HepG2 (cell line): ENCODE data around the gene PASK.

ENCODE experiments used
- ATF1 ChIP-seq: IDR thresholded peaks from 2 replicates; pipeline ENCODE4 v1.6.1; 2016; ENCODE audit warnings: mild to moderate bottlenecking, control low read depth
- KDM5A ChIP-seq: fragments of 200-600 bp; sonication (generic); IDR thresholded peaks from 2 replicates; pipeline ENCODE4 v1.7.0; 2018; ENCODE audit warnings: antibody characterized with exemption, mild to moderate bottlenecking, low read length, borderline replicate concordance
- YY1 ChIP-seq: IDR thresholded peaks from 2 replicates; pipeline ENCODE4 v1.6.1; 2011; ENCODE audit warnings: low read length, low read depth, moderate library complexity, mild to moderate bottlenecking; ENCODE audit not compliant: insufficient read depth, insufficient replicate concordance
- ZNF30 ChIP-seq: sonication (generic); formaldehyde crosslinking; IDR thresholded peaks from 2 replicates; pipeline ENCODE4 v1.5.0; 2020; ENCODE audit warnings: mild to moderate bottlenecking, missing genetic modification reagents
- TF ChIP-seq, protein P1 (sequence below): sonication (generic); formaldehyde crosslinking; IDR thresholded peaks from 2 replicates; pipeline ENCODE4 v1.5.0; 2020; ENCODE audit warnings: mild to moderate bottlenecking, missing genetic modification reagents, moderate library complexity
- TF ChIP-seq, protein P2 (sequence below): sonication (generic); formaldehyde crosslinking; IDR thresholded peaks from 2 replicates; pipeline ENCODE4 v1.4.0; 2020; ENCODE audit warnings: missing genetic modification reagents

DNA sequence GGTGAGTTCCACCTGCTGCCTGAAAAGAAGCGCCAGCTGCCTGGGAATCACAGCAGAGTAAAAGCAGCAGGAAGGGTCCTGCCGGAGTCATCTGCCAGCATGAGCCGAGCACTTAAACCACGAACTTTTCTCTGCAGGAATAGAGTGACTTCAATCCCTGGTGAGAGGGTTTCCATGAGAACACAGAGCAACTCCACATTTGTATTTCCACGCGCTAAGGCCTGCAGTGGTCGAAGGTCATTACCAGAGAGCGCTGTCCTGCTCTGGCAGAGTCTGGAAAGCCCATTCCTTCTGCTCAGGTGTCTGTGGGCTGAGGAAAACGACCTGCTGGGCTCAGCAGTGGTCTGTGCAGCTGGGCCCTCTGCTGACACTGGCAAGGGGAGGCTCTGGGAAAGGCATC lies 6.7 kb downstream of the PASK start:
- TF ChIP-seq ATF1 (no peak), YY1 (no peak), ZNF30 (CRISPR knock-in tag) (no peak), KDM5A (no peak)
- TF ChIP-seq, protein P1, sequence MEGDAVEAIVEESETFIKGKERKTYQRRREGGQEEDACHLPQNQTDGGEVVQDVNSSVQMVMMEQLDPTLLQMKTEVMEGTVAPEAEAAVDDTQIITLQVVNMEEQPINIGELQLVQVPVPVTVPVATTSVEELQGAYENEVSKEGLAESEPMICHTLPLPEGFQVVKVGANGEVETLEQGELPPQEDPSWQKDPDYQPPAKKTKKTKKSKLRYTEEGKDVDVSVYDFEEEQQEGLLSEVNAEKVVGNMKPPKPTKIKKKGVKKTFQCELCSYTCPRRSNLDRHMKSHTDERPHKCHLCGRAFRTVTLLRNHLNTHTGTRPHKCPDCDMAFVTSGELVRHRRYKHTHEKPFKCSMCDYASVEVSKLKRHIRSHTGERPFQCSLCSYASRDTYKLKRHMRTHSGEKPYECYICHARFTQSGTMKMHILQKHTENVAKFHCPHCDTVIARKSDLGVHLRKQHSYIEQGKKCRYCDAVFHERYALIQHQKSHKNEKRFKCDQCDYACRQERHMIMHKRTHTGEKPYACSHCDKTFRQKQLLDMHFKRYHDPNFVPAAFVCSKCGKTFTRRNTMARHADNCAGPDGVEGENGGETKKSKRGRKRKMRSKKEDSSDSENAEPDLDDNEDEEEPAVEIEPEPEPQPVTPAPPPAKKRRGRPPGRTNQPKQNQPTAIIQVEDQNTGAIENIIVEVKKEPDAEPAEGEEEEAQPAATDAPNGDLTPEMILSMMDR (CRISPR knock-in tag) = no peak
- TF ChIP-seq, protein P2, sequence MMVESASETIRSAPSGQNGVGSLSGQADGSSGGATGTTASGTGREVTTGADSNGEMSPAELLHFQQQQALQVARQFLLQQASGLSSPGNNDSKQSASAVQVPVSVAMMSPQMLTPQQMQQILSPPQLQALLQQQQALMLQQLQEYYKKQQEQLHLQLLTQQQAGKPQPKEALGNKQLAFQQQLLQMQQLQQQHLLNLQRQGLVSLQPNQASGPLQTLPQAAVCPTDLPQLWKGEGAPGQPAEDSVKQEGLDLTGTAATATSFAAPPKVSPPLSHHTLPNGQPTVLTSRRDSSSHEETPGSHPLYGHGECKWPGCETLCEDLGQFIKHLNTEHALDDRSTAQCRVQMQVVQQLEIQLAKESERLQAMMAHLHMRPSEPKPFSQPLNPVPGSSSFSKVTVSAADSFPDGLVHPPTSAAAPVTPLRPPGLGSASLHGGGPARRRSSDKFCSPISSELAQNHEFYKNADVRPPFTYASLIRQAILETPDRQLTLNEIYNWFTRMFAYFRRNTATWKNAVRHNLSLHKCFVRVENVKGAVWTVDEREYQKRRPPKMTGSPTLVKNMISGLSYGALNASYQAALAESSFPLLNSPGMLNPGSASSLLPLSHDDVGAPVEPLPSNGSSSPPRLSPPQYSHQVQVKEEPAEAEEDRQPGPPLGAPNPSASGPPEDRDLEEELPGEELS (CRISPR knock-in tag) = no peak
